Midbrain (tissue), 1 donor: ENCODE results near the gene PECR.

Experiments used
- DNase-seq: peaks from one replicate; lab custom pipeline; 2025; lab: John Stamatoyannopoulos, UW

PECR gene

GRCh38 chr2:216071111-216071851, 10.3 kb downstream of the PECR start:
- no peak for DNase-seq

DNA sequence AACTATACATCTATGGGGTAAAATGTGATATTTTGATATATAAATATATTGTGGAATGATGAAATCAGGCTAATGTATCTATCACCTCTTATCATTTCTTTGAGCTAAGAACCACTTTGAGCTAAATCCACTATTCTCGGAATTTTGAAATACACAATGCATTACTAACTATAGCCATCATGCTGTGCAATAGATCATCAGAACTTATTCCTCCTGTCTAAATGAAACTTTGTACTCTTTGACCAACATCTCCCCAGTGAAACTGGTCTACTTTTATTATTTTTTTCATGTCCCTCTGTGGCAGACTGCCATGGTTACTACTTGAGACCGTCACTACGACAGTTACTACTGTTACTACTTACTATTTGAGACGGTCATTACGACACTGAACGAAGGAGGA, 11.4 kb downstream of the PECR start:
- no peak for DNase-seq

DNA sequence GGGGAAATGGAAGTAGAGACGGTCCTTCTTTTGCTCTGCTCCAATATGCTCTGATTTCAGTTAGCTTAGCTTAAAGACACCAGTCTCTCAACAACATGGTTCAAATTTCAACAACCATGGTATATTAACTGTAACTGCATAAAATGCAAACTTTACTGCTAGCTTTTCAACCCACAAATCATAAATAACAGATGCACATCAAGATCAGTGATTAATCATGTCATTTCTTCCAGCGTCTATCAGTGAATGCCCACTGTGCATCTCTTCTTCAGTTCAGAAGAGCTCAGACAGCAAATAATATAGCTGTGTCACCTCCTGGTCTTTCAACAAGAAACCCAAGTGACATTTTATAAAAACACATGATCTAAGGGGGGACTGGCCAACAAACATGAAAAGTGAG, 12.6 kb downstream of the PECR start:
- no peak for DNase-seq

DNA sequence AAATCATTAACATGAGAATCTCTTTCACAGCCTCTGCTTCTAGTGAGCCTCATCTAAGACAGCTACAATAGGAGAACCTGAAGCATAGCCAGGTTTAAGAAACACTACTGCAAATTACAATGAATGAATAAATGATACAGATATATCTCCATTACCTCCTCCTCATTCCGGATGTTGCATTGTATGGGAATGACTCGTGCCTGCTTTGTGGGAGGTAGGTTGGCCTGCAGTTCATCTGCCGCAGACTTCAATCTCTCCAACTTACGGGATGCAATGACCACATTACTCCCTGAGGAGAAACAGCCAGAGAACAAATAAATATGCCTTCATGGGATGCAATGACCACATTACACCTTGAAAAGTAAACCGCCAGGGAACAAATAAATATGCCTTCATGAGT, 15.4 kb downstream of the PECR start:
- no peak for DNase-seq

GRCh38 chr2:216064665-216065064, 16.9 kb downstream of the PECR start:
- DNase-seq: no peak

GRCh38 chr2:216064014-216064630, 17.5 kb downstream of the PECR start:
- no peak for DNase-seq

DNA sequence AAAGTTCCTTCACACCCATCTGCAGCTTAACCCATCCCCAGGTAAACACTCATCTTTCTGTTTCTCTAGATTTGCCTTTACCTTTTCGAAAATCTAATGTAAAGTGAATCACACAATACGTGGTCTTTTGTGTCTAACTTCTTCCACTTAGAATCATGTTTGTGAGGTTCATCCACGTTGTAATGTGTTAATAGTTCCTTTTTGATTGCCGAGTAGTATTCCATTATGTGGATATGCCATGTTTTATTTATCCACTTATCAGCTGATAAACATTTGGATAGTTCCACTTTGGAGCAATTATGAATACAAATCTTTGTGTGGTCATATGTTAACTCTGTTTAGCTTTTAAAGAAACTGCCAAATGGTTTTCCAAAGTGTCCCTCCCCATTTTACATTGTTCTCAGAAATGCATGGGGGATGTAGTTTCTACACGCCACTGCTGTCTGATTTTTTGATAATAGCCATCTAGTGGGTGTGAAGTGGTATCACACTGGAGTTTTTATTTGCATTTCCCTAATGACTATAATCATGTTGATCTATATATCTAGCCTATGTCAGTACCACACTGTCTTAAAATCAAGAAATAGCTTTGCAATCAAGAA, 22.3 kb downstream of the PECR start:
- DNase-seq: no peak

GRCh38 chr2:216057688-216058193, 23.9 kb downstream of the PECR start:
- no peak for DNase-seq

DNA sequence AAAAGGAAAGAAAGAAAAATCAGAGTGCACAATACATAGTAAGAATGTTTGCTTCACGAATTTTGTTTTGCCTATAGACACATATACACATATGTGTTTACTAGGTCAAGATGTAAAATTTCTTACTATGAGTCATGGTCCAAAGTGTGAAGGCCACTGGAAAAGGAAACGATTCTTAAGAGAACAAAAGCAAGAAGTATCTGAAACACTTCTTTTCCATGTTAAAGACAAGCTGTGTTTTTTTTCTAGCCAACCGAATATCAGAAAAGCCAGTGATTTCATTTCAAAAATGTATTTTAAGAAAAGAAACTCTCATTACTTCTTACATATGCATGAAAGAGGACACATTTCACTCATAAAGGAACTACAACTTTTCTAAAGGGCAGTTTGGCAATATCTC, 24.9 kb downstream of the PECR start:
- no peak for DNase-seq

- no peak for DNase-seq
These were observed 25.9 kb downstream of the PECR start for GRCh38 chr2:216055680-216056079.

- DNase-seq: no peak
These were observed 29.2 kb downstream of the PECR start for GRCh38 chr2:216052420-216052819.

- DNase-seq: no peak
These were observed 30.3 kb downstream of the PECR start for GRCh38 chr2:216051350-216051749.

- DNase-seq: no peak
These were observed 32.2 kb downstream of the PECR start for GRCh38 chr2:216049452-216049851.

DNA sequence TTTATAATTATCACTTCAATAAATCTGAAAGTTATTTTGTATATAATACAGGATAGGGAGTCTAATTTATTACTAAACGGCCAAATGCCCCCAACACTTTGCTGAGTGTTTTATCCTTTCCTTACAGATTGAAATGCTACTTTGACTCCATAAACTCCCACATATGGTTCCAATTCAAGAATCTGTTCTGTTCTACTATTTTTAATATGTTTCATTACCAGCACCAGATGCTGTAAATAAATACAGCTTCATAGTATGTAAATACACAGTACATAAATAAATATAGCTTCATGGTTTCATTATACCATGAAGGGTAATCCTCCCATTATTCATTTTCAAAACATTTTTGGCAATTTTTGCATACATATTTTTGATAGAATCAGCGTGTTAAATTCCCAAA, 34.2 kb downstream of the PECR start:
- DNase-seq: no peak

- no peak for DNase-seq
These were observed 36.6 kb downstream of the PECR start for GRCh38 chr2:216044883-216045486.

GRCh38 chr2:216043949-216044348, 37.7 kb downstream of the PECR start:
- DNase-seq: no peak

DNA sequence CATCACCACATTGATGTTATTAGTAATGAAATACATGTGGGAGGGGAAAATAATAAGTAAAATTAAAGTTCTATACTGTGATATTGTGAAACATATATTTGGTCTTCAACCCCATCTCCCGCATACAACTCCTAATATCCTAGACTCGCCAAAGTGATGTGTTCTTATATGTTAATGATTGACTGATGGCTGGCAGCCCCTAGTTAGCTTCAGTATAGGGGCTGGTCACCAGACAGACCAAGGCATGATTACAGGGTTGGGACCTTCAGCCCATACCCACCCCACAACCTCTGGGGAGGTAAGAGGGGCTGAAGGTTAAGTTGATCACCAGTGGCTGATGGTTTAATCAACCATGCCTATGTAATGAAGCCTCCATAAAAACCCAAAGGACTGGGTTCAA, 40.2 kb downstream of the PECR start:
- no peak for DNase-seq

- DNase-seq: no peak
These were observed 41.7 kb downstream of the PECR start for GRCh38 chr2:216039918-216040317.

DNA sequence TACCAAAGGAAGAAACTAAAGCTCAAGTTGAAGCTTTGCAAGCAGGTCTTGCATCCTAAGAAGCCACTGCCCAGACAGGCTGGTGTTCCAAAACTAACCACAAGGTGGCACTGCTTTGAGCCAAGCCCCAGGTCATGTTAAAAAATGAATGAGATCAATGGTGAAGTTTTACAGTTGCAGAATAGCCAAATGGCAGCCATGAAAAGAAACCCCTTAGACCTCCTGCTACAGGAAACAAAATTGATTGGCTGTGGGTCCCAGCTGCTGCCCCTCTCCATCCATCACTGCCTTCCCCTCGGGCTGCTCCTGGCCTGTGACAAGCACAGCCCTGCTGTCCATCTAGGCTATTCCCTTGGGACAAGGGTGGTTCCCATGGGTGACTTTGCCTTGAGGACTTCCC, 47.5 kb downstream of the PECR start:
- peak; percentile 78 for DNase-seq

DNA sequence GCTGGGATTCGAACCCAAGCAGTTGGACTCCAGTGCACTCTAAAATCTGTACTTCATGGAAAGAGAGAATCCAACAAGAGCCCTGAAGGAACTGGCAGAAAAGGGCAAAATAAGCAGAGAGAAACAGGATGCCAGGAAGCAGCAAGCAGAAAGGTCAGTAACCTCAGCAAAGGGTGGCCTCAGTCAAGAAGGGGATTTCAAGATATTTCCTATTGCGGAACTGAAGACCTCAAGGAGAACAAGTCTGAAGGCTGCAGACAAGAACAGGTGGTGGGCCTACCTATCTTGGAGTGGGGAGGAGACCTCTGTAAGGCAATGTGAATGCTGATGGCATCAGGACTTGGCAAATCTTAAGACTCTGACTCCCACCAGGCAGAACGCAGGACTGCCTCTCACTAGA, 48.2 kb downstream of the PECR start:
- no peak for DNase-seq

DNA sequence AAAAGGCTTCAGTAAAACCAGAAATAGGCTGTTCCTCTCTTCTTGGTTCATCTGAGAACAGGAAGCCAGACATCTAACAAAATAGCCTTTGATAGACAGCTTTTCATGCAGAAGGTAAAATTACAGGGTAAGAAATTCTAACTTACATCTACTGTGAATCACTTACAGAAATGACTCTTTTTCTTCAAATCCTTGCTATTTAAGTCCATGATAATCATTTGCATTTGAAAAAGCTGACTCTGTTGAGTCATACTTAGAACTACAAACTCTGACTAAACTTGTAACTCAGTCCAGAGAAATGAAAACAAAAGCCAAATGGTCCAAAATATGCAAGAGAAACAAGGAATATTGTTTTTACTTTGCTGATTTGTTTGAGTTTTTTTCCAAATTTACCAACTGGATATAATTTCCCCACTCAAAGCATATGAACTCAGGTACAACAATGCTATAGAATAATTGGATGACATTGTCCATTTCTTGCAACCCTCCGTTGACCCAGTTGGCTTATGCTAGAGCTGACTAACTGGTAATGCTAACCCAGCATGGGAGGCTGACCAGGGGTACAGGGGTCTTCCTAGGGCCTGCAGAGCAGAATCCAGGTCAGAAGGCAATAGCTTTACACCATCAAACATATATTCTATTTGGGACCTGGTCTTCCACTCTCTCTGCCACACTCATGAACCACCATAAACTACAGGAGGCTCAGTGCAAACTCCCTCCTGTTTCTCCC, 49.5 kb downstream of the PECR start:
- no peak for DNase-seq

DNA sequence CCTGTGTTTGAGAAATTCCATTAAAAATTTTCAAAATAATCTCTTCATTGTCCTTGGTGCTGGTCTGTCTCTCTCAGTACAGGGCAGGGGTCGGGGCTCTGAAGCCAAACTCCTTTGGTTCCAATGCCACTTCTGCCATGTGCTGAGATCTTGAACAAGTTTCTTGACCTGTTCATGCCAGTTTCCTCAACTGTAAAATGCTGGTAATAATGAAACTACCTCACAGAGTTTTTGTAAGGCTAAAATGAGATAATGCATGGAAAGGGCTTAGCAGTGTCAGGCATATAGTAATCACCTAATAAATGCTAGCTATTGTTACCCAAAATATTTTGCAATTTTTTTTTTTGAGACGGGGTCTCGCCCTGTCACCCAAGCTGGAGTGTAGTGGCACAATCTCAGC, 51.4 kb downstream of the PECR start:
- DNase-seq: no peak
